GM18505 (cell line): ENCODE results near the gene MATN3.
"Not testable (repeated sequence)": the region's sequence is repeated elsewhere in the genome, so short reads cannot be mapped to it uniquely, and the experiment has no call there.

ENCODE experiments used
- ATAC-seq: cut with Tn5 transposase; IDR thresholded peaks from one replicate; pipeline ENCODE4 v1.9.1; 2021; ENCODE audit not compliant: unreplicated experiment
- POLR2A ChIP-seq: IDR thresholded peaks from 4 replicates; pipeline ENCODE4 v1.6.1; 2011; ENCODE audit warnings: borderline replicate concordance; ENCODE audit not compliant: insufficient read depth, insufficient read length; ENCODE audit errors: extremely low read depth

The MATN3 gene

DNA sequence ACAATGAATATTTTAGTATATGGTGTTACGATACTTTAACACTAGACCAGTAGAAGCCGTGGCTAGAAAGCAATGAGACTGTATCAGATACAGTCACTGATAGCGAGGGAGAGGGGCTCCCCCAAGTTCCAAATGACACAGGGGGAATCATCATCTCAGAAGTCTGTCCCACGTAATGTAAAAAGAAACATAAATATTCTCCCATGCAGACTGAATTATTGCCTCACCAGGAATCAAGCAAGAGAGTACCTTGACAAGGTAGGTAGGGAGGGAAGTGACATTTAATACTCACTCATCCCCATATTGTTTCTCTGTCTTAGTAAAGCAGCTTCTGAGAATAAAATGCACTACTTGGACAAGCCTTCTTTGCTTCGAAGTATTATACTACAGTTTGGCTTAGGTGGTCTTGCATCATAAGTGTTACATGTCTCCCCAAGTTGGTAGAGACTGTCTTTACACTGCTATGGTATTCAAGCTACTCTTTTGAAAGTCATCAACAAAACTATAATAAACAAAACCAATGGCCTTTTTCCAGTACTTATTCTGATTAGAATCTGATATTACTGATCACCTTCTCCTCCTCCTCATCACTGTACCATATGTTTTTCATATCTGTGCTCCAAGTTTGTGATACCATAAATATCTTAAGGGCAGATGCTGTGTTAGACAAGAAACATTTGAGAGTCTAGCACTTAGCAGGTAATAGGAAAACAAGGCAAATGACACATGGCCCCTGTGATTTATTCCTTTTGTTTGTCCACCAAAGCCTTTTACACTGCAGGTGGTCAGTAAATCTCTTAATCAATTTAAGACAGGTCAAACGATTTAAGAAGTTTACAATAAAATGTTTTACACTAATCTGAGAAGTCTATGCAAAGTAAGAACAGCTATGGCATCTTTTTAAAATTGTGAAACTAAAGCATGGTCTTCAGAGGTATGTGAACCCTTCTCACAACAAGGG, 36.3 kb upstream of the MATN3 start:
- ATAC-seq, result no peak

DNA sequence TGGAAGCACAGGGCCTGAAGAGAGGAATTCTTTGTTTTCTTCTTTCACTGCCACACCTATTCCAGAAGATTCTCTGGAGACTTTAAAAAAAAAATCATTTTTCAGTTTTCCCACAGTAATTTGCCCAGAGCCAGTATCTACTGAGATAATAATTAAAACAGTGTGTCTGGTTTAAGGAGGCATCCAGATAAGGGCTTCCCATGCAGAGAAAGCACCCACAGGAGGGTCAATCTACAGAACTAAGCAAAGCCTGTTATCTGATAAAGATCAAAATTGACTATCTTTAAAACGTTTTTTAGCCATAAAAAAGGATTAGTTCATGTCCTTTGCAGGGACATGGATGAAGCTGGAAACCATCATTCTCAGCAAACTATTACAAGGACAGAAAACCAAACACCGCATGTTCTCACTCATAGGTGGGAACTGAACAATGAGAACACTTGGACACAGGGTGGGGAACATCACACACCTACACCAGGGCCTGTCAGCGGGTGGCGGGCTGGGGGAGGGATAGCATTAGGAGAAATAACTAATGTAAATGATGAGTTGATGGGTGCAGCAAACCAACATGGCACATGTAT, 33.3 kb upstream of the MATN3 start:
- ATAC-seq, result not testable (repeated sequence)

More for the DNA sequence above, 36.3 kb upstream of the MATN3 start:
- TF ChIP-seq POLR2A, result no peak

DNA sequence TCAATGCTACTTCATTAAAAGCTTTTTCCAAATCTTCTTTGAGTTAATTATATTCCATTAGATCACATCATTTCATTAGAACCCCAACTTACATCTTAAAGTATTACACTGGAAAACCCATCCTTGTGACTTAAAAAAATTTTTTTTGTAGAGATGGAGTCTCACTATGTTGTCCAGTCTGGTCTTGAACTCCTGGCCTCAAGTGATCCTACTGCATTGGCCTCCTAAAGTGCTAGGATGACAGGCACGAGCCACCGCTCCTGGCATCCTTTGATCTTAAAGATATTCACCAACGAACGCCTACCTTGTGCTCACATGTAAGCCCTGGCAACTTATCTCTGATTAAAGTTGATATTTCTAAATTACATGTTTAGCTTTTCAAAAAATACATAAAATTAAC, 32.3 kb upstream of the MATN3 start:
- no peak for TF ChIP-seq POLR2A
- ATAC-seq, result no peak

DNA sequence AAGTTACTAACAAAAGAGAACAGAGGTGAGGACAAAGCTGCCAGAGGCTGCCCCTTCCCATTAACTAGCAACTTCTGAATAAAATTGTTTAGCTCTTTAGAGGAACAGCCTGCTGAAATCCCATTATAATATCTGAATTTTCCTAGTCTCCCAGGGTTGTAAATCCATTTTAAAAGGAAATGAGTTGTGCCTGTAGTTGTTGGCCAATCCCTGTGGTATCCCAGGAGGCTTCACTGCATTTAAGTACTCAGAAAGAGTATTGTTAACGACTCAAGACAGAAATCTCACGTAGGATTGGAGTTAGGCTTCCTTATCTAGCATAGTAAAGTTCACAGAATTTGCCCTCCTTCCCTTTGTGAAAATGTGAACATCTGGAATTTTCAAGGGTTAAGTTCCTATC, 30.1 kb upstream of the MATN3 start:
- no peak for ATAC-seq
- TF ChIP-seq POLR2A, result no peak

DNA sequence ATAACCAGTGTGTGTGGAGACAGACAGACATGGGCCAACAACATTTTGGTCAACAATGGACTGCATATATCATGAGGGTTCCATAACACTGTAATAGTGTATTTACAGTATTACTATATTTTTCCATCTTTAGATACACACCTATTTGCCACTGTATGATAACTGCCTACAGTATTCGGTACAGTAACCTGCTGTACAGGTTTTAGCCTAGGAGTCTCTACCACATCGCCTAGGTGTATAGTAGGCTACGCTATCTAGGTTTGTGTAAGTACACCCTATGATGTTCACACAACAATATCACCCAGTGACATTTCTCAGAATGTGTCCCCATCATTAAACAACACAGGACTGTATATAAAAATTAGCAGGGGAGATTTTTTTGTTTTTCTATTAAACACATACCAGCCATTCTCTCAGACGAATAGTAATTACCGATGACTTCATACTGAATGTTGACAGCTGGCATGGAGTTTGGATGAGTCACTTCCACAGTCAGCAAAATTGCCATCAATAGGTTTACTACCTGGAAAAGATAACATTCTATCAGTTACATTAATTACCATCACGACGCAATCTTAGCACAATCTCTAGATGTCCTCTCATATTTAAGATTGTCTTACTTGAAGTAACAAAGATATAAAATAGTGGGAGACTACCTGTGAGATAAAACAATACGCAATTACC, 28.2 kb upstream of the MATN3 start:
- TF ChIP-seq POLR2A, result no peak
- ATAC-seq, result no peak

DNA sequence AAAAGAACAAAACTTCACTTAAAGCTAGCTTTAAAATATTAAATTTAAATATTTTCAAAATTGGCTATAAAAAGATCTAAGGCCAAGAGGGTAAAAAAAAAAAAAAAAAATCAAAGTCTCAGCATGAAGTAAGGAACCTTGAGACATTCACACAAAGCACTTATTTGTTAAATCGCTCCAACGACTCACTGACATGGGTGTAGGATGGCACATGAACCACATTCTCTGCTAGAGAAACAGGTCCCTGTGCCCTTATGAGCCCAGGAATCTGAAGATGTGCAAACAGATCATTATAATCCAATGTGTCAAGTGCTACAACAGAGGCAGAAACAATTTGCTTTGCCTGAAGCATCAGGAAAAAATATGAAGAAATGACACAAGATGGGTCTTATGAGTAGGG, 25.2 kb upstream of the MATN3 start:
- no peak for TF ChIP-seq POLR2A
- ATAC-seq, result no peak

DNA sequence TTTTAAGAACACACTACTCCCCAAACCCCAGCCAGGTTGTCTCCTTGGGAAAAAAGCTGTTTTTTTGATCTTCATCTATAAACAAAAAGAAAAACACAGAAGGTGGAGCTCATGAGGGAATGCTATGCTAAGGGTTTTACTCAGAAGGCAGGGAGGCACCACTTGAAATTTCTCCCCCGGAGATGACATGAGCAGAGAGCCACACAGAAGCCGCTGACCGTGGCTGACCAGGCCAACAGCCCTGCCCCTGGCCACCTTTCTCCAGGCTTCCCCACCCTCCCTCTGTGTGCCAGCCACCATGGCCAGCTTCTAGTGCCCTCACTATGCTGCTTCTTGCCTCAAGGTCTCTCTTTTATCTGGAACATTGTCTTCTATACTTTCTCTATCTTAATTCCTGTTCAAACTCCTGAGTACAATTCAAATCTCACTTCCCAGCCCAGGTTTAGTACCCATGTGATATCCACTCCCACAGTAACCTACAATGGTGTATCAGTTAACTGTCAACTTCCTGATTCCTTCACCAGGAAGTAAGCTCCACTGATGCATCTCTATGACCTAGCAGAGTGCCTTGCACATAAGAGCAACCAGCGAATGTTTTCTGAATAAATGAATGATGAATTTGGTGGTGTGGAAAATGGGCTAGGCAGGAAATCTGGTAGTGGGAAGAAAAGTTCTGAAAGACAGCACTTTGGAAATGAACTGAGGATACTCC, 23.6 kb upstream of the MATN3 start:
- no peak for TF ChIP-seq POLR2A
- ATAC-seq, result peak; percentile 64

DNA sequence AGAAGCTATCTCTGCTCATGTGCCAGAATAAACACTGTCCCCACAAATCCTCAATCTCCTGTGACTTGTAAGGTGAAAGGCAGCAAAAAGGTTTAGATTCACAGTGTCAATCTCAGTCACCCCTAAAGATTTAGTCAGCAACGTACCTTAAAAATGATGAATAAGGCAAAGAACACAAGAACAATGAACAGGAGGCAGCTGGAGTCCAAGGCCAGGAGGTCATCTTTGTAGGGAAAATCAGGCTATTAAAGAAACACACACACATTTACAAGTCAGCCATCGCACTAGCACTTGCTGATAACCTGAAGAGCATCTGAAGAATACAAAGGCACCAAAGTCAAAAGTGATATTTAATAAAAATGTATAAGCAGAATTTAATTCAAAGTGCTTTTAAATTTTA, 22.4 kb upstream of the MATN3 start:
- TF ChIP-seq POLR2A, result no peak
- ATAC-seq, result no peak

DNA sequence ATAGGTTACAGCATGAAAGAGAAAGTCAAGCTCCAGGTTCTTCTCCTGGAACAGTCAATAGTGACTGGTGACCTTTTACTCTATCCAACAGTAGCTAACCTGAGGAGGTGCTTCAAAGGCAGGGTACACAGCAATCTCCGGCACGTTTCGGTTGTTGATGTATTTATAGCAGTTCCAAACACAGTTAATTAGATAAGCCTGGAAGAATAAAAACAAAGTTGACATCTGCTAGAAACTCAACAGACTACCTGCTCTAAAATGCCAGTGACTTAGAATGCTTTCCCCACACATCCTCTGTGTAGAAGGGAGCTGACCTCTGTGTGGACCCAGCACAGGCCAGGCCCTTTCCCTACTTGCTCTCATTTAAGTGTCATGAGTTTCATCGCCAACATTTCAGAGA, 21.8 kb upstream of the MATN3 start:
- no peak for ATAC-seq
- no peak for TF ChIP-seq POLR2A

DNA sequence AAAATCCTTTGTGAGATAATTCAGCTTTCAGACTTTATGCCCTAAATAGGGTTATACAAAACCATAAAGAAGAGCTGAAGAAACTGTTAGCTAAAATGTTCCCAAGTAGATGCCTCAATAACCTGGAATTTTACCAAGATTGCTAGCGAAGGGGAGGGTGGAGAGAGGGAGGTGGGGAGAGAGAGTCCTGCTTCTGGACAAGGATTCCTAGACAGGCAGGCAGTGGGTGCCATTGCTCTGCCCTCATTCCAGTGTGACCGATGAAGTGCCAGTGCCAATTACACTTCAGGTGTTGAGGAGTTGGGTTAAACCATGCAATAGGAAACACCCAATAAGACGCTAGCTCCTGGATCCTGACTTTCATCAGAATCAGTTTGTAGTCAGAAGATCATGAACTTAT, 20.9 kb upstream of the MATN3 start:
- no peak for TF ChIP-seq POLR2A

DNA sequence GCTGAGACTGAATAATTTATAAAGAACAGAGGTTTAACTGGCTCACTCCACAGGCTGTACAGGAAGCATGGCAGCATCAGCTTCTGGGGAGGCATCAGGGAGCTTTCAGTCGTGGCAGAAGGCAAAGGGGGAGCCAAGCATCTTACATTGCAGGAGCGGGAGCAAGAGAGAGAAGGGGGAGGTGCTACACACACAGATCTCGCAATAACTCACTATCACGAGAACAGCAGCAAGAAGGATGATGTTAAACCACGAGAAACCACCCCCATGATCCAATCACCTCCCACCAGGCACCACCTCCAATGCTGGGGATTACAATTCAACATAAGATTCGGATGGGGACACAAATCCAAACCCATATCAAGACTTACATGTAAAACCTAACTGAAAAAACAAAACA, 17.8 kb upstream of the MATN3 start:
- ATAC-seq, result no peak

More for the DNA sequence above, 20.9 kb upstream of the MATN3 start:
- no peak for ATAC-seq

DNA sequence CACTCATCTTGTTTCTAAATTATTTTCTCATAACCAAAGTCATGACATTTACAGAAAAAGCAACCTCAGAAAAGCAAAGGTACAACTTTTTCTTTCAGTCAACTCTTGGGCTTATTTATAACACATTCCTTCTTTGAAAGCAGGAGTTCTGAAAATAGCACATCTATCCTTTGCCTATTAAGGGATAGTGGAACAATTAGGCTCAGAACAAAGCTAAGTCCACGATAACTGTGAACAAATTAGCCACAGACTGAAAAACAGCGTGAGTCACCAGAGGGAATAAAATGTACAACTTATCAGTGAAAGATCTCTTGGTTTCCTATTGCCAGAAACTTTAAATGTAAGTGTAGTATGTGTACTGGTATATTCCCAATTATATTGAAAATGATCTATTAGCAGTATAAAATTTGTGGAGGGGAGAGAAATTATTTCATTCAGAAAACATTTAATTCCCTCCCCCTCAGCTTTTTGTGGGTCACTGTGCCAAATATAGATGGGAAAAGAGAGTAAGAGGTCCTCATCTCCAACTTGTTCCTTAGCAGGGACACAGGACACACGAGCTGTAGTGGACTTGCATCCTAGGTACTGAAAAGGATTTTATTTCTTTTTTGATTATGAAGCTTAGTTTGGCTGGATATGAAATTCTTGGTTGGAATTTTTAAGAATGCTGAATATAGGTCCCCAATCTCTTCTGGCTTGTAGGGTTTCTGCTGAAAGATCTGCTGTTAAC, 15.4 kb upstream of the MATN3 start:
- TF ChIP-seq POLR2A, result no peak
- no peak for ATAC-seq

More for the DNA sequence above, 17.8 kb upstream of the MATN3 start:
- TF ChIP-seq POLR2A, result no peak

DNA sequence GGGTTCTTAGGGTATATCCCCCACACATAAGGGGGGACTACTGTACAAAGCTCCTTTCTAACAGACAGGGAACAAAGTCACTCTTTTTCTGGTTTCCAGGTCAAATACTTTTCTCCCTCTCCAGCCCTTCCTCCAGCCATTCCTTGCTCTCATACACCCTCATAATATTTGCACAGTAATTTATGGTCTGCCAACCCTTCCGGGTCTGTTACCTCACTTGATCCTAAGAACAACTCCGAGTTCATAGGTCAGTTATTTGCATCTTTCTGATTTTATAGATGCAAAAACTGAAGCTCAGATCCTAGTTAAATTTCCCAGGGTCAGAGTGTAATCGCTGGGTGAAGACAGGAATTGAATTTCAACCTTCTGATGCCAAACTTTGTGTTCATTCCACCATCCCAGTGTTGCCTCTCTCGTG, 14.8 kb upstream of the MATN3 start:
- no peak for TF ChIP-seq POLR2A
- no peak for ATAC-seq

DNA sequence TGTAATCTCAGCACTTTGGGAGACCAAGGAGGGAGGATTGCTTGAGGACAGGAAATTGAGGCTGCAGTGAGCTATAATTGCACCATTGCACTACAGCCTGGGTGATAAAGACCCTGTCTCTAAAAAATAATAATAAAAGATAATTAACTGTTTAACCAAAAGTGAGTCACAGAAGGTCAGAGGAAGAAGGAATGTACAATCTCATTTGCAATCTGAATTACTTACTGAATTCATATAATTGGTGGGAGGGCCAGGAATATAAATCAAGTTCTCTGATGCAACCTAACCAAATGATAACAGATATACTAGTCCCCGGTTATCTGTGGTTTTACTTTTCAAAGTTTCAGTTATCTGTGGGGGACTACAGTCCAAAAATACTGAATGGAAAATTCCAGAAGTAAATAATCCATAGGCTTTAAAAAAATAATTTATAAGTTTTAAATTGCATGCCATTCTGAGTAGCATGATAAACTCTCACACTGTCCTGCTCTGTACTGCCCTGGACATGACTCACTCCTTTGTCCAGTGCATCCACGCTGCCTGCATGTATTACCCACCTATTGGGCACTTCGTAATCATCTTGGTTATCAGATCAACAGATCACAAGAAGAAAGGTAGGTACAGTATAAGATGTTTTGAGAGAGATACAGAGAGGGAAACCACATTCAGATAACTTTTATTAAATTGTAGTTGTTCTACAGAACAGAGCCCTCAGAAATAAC, 12.8 kb upstream of the MATN3 start:
- no peak for ATAC-seq
- no peak for TF ChIP-seq POLR2A
